ENCODE results near the gene BORCS5.
A peak's percentile ranks its signal among the peaks of the same experiment; 100 is the strongest.
"Not testable (repeated sequence)": the region's sequence is repeated elsewhere in the genome, so short reads cannot be mapped to it uniquely, and the experiment has no call there.

The BORCS5 gene

GRCh38 chr12:12460935-12461922, 104.4 kb downstream of the BORCS5 start:
- DNase-seq (ENCODE audit: low spot score): no peak

GRCh38 chr12:12461923-12462315, 105.0 kb downstream of the BORCS5 start:
- no peak for DNase-seq (ENCODE audit: low spot score)

- DNase-seq (ENCODE audit: low spot score): no peak
Measured at GRCh38 chr12:12465522-12465921, 108.6 kb downstream of the BORCS5 start.

DNA sequence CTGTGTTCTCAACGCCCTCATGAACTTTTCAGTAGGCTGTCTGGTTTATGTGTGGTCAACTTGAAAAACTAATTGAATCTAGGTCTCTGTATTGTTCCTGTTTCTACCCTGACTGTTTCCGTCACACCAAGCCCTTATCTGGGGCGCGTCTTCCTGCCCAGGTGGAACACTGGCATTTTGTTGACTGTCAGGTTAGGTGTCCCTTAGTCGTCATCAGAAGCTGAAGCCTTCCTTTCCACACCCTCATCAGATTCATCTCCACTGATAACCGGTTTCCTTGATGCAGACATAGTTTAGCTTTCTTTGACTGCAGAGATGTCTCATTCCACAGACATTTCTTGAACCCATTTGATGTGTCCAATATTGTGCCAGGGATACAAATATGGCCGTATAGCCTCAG, 109.3 kb downstream of the BORCS5 start:
- no peak for DNase-seq (ENCODE audit: low spot score)

- no peak for DNase-seq (ENCODE audit: low spot score)
Measured at GRCh38 chr12:12467264-12467663, 110.4 kb downstream of the BORCS5 start.

DNA sequence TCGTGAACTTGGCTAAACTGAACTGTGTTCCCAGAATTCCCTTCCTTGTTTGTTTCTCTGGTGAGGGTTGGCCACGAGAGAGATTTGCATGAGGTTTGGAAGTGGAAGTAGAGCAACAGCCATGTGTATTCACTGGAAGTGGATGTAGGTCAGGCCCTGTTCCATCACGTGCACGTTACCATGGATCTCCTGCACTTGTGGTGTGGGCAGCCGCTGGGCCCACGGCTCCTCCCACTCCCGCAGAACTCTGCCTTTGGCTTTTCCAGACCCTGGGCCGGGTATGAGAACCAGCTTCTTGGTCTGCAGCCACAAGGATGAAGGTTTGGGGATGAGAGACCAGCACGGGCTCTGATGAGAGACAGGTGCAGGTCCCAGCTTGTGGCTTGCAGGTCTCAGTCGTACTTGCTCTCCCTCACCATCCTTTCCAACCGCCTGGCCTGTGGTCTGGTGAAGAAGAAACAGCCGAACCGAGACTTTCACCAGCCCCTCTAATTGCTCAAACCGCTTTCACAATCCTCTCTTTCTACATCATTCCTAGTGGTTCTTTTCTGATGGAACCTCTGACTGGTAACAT, 110.9 kb downstream of the BORCS5 start:
- no peak for DNase-seq (ENCODE audit: low spot score)

GRCh38 chr12:12468575-12468974, 111.7 kb downstream of the BORCS5 start:
- DNase-seq (ENCODE audit: low spot score): no peak

GRCh38 chr12:12469386-12469785, 112.5 kb downstream of the BORCS5 start:
- DNase-seq (ENCODE audit: low spot score): no peak

DNA sequence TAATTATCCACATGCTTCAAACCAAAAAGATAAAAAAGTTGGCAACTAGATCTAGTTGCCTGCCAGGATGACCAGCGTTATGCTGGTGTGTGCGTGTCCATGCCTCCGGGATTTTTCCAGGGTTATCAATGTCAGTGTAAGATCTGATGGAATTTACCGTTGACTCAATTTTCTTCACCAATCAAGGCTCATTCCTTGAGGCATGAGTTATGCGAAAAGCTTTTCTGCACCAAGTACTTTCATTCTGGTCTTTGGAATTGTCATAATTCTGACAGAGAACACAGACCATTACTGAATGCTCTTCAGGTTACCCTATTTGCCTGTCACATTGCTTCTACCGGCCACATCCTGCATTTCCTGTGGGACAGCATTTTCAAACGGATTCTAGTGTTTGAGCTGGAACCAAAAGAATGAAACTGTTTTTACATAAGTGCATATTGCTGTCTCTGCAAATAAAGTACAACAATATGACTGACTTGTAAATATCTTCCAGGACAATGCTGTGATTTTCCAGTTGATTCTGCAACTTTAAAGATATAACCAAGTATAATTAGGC, 114.0 kb downstream of the BORCS5 start:
- DNase-seq (ENCODE audit: low spot score): no peak

DNA sequence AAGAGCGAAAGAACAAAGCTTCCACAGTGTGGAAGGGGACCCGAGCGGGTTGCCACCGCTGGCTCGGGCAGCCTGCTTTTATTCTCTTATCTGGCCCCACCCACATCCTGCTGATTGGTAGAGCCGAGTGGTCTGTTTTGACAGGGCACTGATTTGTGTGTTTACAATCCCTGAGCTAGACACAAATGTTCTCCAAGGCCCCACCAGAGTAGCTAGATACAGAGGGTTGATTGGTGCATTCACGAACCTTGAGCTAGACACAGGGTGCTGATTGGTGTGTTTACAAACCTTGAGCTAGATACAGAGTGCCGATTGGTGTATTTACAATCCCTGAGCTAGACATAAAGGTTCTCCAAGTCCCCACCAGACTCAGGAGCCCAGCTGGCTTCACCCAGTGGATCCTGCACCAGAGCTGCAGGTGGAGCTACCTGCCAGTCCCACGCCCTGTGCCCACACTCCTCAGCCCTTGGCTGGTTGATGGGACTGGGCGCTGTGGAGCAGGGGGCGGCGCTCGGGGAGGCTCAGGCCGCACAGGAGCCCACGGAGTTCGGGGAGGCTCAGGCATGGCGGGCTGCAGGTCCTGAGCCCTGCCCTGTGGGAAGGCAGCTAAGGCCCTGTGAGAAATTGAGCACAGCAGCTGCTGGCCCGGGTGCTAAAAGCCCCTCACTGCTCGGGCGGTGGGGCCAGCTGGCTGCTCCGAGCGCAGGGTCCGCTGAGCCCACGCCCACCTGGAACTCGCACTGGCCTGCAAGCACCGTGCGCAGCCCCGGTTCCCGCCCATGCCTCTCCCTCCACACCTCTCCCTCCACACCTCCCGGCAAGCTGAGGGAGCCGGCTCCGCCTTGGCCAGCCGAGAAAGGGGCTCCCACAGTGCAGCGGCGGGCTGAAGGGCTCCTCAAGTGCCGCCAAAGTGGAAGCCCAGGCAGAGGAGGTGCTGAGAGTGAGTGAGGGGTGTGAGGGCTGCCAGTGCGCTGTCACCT, 115.4 kb downstream of the BORCS5 start:
- DNase-seq (ENCODE audit: low spot score): not testable (repeated sequence)

DNA sequence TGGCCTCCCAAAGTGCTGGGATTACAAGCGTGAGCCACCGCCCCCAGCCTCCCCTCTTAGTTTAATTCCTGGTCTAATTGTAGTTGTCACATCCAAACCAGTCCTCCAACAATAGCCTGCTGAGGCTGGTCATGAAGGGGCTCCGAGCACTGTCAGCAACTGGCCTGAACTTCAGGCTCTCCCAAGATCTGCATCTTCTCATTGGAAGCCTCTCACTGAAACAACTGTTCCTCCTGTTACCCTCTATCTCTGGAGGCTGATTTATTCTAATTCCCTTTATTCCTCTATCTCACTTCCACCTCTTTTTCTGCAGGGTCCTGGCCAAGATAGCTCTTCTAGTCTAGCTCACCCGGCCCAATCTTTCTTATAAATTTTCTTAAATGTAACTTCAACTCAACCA, 116.3 kb downstream of the BORCS5 start:
- no peak for DNase-seq (ENCODE audit: low spot score)

- no peak for DNase-seq (ENCODE audit: low spot score)
Measured at GRCh38 chr12:12474471-12474928, 117.6 kb downstream of the BORCS5 start.

DNA sequence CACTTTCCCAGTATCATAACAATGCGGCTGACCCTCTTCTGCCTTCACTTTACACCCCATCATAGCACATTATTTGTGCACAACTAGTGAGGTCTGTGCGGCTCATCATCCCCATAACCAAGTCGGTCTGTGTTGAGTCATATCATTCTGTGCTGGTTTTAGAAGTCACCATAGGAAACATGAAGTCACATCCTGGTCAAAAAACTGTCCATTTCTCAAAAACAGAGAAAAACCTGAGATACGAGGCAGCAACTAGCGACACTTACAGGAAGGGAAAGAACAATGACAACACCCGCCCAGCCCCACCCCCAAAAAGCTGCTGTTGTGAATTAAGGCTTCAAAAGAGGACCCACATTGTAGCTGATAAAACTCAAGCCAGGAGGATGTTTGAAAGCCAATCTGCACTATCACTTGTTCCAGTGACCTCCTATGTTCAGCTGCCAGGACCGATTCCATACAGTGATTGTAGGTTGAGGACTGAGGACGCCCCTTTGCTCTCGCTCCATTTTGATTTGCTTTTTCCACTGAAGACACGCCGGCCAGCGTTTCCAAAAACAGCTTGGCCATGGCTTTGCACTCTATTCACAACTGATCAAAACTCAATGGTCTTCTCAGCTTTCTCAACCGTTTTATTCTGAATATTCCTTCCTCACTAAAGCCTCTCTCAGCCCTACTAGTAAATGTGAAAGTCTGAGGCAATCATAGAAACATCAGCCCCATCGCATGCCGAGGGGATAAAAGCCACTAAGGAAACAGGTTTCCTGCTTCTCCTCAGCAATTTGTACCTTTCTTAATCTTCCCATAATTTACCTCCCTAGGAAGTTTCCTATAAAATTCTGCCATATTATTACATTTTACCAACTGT, 118.3 kb downstream of the BORCS5 start:
- DNase-seq (ENCODE audit: low spot score): peak; percentile 17

DNA sequence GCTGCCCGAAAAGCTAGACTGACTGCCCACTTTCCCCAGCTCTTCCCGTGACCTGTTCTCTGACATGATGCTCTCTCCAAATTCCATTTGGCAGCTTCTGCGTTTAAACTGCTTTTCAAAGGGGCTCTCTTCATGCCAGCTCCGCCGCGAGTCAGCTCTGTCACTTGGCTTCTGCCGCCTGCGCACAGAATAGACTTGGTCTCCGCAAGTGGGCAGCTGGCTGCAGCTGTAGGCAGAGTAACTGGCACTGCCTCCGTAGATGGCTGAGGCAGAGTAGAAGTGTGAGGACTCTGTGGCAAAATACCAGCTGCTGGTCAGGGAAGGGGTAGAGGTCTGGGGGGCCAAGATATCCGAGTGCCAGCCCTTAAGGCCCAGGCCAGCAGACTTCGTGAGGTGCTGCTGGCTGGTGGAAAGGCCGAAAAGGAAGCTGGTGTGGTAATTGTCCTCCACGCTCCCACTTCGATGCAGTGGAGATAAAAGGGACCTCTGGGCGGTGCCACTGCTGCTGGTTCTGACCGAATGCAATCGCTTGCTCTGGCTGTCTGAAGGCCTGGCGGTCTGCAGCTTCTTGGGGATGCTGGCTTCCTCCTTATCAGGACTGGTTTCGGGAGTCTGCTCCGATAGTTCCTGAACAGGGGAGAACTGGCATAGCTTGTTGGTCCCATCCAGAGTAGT, 120.1 kb downstream of the BORCS5 start:
- no peak for DNase-seq (ENCODE audit: low spot score)

GRCh38 chr12:12477532-12477890, 120.6 kb downstream of the BORCS5 start:
- no peak for DNase-seq (ENCODE audit: low spot score)

DNA sequence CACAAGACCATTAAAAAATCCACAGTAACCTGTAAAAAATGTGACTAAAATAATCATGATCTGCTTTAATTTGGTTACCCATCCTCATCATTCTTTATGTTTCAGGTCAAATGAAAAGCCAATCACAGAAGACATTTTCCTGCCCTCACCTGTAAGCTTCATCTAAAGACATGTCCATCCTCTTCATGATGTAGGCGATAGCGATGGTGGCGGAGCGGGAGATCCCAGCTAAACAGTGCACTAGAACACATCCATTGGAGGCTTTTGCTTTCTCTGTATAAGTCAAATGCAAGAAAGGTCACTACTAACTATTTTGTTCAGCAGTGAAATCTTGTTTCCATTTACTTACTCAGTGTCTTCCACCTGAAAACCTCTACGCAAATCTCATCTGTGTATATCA, 123.2 kb downstream of the BORCS5 start:
- no peak for DNase-seq (ENCODE audit: low spot score)

- no peak for DNase-seq (ENCODE audit: low spot score)
Measured at GRCh38 chr12:12481631-12482030, 124.8 kb downstream of the BORCS5 start.

- no peak for DNase-seq (ENCODE audit: low spot score)
Measured at GRCh38 chr12:12482150-12482761, 125.4 kb downstream of the BORCS5 start.

DNA sequence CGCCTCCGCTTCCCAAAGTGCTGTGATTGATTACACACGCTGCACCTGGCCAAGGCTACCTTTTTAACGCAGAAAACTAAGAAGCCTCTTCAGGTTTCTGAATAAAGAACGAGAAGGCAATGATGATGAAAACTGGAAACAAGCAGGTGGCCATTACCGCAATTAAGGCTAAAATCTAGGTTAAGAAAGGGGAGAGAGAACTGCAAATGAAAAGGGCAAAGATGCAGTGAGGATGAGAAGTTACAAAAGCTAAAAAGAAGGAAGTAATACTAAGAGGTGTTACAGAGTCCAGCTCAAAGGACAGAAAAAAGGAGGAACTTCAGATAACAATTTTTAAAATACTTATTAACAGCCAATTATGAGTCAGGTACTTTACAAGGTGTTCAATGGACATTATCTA, 126.1 kb downstream of the BORCS5 start:
- DNase-seq (ENCODE audit: low spot score): no peak

DNA sequence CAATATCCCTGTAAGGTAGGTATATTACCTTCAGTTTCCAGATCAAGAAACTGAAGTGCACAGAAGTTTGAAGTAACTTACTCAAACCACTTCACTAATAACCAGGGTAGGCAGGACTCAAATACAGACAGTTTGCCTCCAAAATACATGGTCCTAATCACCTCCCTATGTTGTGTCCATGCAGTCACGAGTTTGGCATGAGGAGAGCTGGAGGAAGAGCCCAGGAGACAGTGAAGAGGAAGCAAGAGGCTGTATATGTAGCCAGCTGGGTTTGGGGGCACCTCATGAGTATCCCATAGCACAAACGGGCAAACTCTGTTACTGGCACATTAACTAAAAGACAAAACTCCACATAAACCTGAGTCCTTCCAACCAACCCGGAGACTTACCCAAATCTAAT, 126.6 kb downstream of the BORCS5 start:
- no peak for DNase-seq (ENCODE audit: low spot score)

All from AG20443 (cell line).